Activated CD4-positive, alpha-beta T cell treated with anti-CD3 and anti-CD28 coated beads, Interleukin-2, amount 50 U/mL, for 1 hour (primary cell): ENCODE data around the gene MT1X.
A peak's percentile ranks its signal among the peaks of the same experiment; 100 is the strongest.

Experiments used
- DNase-seq: peaks from one replicate; pipeline ENCODE4 v3.0.0-alpha.2; 2020

The MT1X gene

GRCh38 chr16:56679818-56680217 lies 2.5 kb upstream of the MT1X start:
- no peak for DNase-seq

GRCh38 chr16:56682703-56683397 lies 580 bp downstream of the MT1X start:
- no peak for DNase-seq

GRCh38 chr16:56683424-56684172 lies 1.3 kb downstream of the MT1X start:
- no peak for DNase-seq

- DNase-seq: no peak
Measured at GRCh38 chr16:56684256-56684925, 2.1 kb downstream of the MT1X start.

GRCh38 chr16:56684926-56685590 lies 2.8 kb downstream of the MT1X start:
- DNase-seq: no peak

- DNase-seq: no peak
Measured at GRCh38 chr16:56686758-56687157, 4.5 kb downstream of the MT1X start.

GRCh38 chr16:56688762-56689161 lies 6.5 kb downstream of the MT1X start:
- no peak for DNase-seq

- DNase-seq: no peak
Measured at GRCh38 chr16:56689171-56689570, 6.9 kb downstream of the MT1X start.

- DNase-seq: no peak
Measured at GRCh38 chr16:56690420-56691122, 8.3 kb downstream of the MT1X start.

- DNase-seq: no peak
Measured at GRCh38 chr16:56691885-56692284, 9.6 kb downstream of the MT1X start.

- DNase-seq: no peak
Measured at GRCh38 chr16:56695246-56695645, 13.0 kb downstream of the MT1X start.

GRCh38 chr16:56697456-56698155 lies 15.3 kb downstream of the MT1X start:
- no peak for DNase-seq

- no peak for DNase-seq
Measured at GRCh38 chr16:56700195-56700594, 17.9 kb downstream of the MT1X start.

GRCh38 chr16:56700631-56701030 lies 18.4 kb downstream of the MT1X start:
- no peak for DNase-seq

- DNase-seq: no peak
Measured at GRCh38 chr16:56701534-56701933, 19.3 kb downstream of the MT1X start.

GRCh38 chr16:56702836-56703235 lies 20.6 kb downstream of the MT1X start:
- no peak for DNase-seq

- DNase-seq: peak; percentile 16
Measured at GRCh38 chr16:56708525-56709442, 26.5 kb downstream of the MT1X start.

GRCh38 chr16:56709443-56710040 lies 27.3 kb downstream of the MT1X start:
- DNase-seq: no peak

GRCh38 chr16:56710181-56710737 lies 28.0 kb downstream of the MT1X start:
- DNase-seq: no peak

GRCh38 chr16:56711862-56712261 lies 29.6 kb downstream of the MT1X start:
- no peak for DNase-seq
